Ectodermal cell (in vitro differentiated cells): ENCODE results near the gene NHP2.

Source experiments
- H3K27ac ChIP-seq: 2 replicates; pipeline ENCODE4 v1.7.0; 2013; ENCODE audit warnings: mild to moderate bottlenecking, low read depth, low read length; ENCODE audit not compliant: insufficient read depth, poor library complexity, severe bottlenecking
- H3K27me3 ChIP-seq: 2 replicates; pipeline ENCODE4 v1.7.0; 2013; ENCODE audit warnings: mild to moderate bottlenecking, low read length; ENCODE audit not compliant: insufficient read depth, control insufficient read depth, poor library complexity, severe bottlenecking
- H3K36me3 ChIP-seq: one replicate; pipeline ENCODE4 v1.7.0; 2013; ENCODE audit warnings: low read length; ENCODE audit not compliant: control insufficient read depth, insufficient read depth
- H3K4me1 ChIP-seq: one replicate; pipeline ENCODE4 v1.7.0; 2013; ENCODE audit warnings: low read length; ENCODE audit not compliant: control insufficient read depth, insufficient read depth
- H3K4me3 ChIP-seq: 2 replicates; pipeline ENCODE4 v1.7.0; 2013; ENCODE audit warnings: low read depth, low read length, control low read depth; ENCODE audit not compliant: insufficient read depth
- H3K9me3 ChIP-seq: 2 replicates; pipeline ENCODE4 v1.7.0; 2013; ENCODE audit warnings: mild to moderate bottlenecking, low read length, moderate library complexity; ENCODE audit not compliant: control insufficient read depth
- WGBS, 2 experiments: methylation state at CpG; one replicate each; pipeline ENCODE4 v1.1.7; 2013; ENCODE audit warnings: missing lambda C conversion rate in 2 of 2; 5-methylcytosine and 5-hydroxymethylcytosine counted together

Gene NHP2

DNA sequence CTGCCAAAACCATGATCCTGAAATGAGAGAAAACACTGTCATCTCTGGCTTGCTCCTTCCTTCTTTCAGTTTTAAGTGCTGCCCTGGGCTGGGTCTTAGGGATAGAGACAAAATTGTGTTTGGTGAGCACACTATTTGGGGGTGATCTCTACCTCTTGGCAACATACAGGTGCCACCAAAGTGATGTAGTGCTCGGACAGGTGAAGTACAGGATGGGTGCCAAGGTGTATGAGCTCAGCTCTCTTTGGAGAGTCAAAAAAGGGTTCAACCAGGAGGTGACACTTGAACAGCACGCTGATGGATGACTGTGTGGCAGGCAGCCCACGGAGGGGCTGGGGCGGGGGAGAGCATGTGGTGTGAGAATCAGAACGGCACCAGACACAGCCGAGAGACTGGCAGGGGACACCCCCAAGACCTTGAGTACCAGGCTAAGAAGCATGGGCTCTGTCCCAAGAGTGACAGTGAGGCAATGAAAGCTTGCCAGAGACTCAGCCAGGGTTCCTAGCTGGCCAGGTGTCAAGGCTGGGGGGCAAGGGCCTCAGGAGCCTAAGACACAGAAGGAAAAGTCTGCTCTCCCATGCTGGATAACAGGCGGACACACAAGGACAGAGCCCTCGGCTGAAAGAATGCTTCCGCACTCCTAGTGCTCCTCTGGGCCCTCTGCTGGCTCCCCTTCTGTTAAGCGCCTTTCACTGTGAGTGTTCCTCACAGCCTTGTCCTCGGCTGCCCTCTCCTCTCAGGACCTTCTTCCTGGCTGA lies 2.5 kb downstream of the NHP2 start:
- H3K9me3 ChIP-seq, result no peaks in the 10 kb centered on the region
- H3K27me3 ChIP-seq, result no peaks in the 10 kb centered on the region
- H3K4me3 ChIP-seq, result no peak overlapping the region
- peaks cover 9% of the 10 kb centered on the region for H3K4me1 ChIP-seq
- H3K27ac ChIP-seq, result no peak overlapping the region
- 85 to 87% methylated on average over 11 of the region's 11 CpGs for WGBS, 2 experiments
- peaks cover 40% of the 10 kb centered on the region for H3K36me3 ChIP-seq

DNA sequence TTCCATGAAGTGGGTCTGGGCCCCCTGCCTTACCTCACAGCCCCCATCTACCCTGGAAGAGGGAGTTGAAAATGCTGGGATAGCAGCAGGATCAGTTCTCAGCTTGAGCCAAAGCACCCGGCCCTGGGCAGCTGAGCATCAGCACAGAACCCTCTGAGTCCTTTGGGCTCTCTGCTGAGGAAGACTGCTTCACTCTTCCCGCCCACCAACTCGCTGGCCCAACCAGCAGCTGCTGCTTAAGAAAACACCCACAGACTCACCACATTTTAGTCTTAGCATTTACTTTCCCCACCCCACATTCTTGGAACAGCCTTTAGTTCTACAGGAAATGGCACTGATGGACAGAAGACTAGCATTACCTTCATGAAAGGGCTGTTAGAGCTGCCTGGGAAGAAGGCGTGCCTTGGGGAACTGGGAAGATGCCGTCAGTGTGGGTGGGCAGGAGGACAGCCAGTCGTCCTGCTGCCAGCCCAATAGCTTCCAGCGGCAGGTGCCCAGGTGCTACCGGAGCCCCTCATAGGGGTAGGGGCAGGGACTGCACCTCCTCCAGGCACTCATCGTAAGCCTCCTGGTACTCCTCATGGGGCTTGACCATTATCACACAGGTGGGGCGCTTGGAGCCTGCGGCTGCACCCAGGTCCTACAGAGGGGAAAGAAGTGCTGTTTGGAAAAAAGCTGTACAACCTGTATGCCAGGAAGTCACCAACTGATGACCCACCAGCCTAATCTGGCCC lies 4.3 kb downstream of the NHP2 start:
- Histone ChIP-seq H3K4me1 (peaks cover 9% of the 10 kb centered on the region), H3K9me3 (no peaks in the 10 kb centered on the region), H3K36me3 (peaks cover 40% of the 10 kb centered on the region), H3K27ac (no peak overlapping the region), H3K4me3 (no peak overlapping the region), H3K27me3 (no peaks in the 10 kb centered on the region)
- 93 to 94% methylated on average over 11 of the region's 11 CpGs for WGBS, 2 experiments

DNA sequence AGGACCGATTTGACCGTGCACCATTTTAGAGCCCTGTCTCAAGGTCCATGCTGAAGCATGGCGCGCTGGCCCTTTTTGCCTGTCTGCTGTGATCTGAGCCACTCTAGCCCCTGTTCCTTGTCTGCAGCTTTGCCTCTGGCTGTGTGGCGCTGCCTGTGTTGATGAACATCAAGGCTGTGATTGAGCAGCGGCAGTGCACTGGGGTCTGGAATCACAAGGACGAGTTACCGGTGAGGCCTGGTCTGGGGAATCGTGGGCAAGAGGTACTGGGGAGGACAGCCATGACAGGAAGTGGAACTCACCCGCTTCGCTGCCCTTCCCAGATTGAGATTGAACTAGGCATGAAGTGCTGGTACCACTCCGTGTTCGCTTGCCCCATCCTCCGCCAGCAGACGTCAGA lies 6.3 kb downstream of the NHP2 start:
- Histone ChIP-seq H3K4me3 (no peak overlapping the region), H3K4me1 (peaks cover 2% of the 10 kb centered on the region), H3K27me3 (no peaks in the 10 kb centered on the region), H3K36me3 (peaks cover 40% of the 10 kb centered on the region), H3K27ac (no peak overlapping the region), H3K9me3 (no peaks in the 10 kb centered on the region)
- 90% methylated on average over 15 of the region's 15 CpGs for WGBS, 2 experiments

DNA sequence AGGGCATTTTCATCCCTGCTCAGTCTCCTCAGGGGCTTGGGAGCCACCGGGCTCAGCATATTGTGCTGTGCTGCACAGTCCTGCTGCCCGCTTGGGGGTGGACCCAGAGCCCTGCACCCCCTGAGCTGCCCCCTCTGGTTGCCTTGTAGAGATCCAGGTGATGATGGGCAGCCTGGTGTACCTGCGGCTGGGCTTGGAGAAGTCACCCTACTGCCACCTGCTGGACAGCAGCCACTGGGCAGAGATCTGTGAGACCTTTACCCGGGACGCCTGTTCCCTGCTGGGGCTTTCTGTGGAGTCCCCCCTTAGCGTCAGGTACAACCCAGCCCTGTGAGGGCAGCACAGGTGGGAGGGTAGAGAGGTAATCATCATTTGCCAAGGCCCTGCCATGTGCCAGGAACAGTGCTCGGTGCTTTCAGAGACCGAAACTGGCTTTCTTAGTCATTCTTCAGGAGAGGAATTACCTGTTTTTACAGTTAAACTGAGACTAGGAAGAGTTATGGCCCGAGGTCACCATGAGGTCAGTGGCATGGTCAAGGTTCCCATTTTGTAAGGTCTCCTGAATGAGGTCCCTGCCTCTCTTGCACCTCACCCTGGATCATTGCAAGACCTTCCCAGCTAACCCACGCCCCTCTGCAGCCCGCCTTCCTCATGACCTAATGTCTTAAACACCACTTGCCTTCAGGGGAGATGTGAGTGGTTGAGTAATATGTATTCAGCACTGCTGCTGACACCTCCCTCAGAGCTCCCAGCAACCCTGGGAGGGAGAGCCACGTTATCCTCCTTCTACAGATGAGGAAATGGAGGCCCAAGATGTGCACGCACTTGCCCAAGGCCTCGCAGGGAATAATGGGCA lies 7.5 kb downstream of the NHP2 start:
- no peaks in the 10 kb centered on the region for H3K9me3 ChIP-seq
- no peaks in the 10 kb centered on the region for H3K4me1 ChIP-seq
- H3K27me3 ChIP-seq, result no peaks in the 10 kb centered on the region
- 71 to 73% methylated on average over 14 of the region's 14 CpGs for WGBS, 2 experiments
- H3K27ac ChIP-seq, result no peak overlapping the region
- no peak overlapping the region for H3K4me3 ChIP-seq
- peaks cover 35% of the 10 kb centered on the region for H3K36me3 ChIP-seq

DNA sequence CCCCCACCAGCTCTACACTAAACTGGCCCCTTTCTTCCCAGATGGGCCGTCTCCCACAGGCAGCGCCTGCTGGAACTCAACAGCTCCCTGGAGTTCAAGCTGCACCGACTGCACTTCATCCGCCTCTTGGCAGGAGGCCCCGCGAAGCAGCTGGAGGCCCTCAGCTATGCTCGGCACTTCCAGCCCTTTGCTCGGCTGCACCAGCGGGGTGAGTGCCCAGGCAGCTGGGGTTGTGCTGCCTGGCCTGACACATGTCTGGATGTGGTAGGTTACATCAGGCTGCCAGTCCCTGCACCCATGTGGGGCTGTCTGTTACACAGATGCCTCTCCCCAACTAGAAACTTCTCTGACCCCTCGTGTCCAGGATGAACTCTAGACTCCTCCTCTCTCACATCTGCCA lies 9.8 kb downstream of the NHP2 start:
- Histone ChIP-seq H3K9me3 (no peaks in the 10 kb centered on the region), H3K36me3 (peaks cover 25% of the 10 kb centered on the region), H3K27ac (no peak overlapping the region), H3K27me3 (no peaks in the 10 kb centered on the region), H3K4me3 (no peak overlapping the region), H3K4me1 (no peaks in the 10 kb centered on the region)
- 90 to 93% methylated on average over 10 of the region's 10 CpGs for WGBS, 2 experiments

DNA sequence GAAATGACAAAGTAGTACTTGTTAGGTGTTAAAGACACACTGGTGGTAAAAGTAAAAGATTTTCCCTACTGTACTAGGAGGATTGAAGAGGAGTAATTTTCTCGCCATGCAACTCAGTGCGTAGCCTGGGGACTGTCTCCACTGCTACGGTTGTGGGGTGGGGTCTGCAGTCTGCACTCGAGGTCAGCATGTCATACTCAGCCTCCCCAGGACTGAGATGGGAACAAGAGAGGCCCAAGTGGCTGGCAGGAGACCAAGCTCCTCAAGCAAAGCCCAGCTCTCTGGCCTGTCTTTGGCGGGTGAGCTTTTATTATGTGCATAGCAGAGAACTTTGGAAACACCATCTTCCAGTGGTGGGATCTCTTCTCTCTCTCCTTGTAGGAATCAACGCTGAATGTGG lies 10.4 kb downstream of the NHP2 start:
- WGBS, 2 experiments, result 93 to 95% methylated on average over 6 of the region's 6 CpGs
- H3K27ac ChIP-seq, result no peak overlapping the region
- H3K4me3 ChIP-seq, result no peak overlapping the region
- H3K27me3 ChIP-seq, result no peaks in the 10 kb centered on the region
- H3K4me1 ChIP-seq, result no peaks in the 10 kb centered on the region
- H3K36me3 ChIP-seq, result peaks cover 19% of the 10 kb centered on the region
- no peaks in the 10 kb centered on the region for H3K9me3 ChIP-seq

DNA sequence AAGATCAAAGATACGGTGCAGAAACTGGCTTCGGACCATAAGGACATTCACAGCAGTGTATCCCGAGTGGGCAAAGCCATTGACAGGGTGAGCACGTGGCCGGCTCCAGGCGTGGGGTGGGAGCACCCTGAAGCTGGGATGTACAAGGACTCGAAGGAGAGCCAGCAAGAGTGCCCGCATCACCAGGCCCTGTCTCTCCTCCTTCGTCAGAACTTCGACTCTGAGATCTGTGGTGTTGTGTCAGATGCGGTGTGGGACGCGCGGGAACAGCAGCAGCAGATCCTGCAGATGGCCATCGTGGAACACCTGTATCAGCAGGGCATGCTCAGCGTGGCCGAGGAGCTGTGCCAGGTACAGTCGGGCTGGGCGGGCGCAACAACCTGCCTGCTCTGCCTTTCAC lies 11.0 kb downstream of the NHP2 start:
- Histone ChIP-seq H3K4me1 (no peaks in the 10 kb centered on the region), H3K9me3 (no peaks in the 10 kb centered on the region), H3K27me3 (no peaks in the 10 kb centered on the region), H3K4me3 (no peak overlapping the region), H3K36me3 (peaks cover 12% of the 10 kb centered on the region), H3K27ac (no peak overlapping the region)
- 94 to 95% methylated on average over 20 of the region's 20 CpGs for WGBS, 2 experiments

DNA sequence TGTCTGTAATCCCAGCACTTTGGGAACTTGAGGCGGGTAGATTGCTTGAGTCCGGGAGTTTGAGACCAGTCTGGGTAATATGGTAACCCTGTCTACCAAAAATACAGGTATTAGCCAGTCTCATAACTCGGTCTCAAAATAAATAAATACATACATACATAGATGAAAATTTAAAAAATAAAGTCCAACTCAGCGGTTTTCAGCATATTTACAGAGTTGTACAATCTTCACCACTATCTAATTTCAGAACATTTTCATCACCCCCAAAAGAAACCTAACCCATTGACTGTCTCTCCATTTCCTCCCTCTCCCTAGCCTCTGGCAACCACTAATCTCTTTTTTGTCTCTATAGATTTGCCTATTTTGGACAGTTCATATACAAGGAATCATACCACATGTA lies 12.1 kb downstream of the NHP2 start:
- Histone ChIP-seq H3K9me3 (no peaks in the 10 kb centered on the region), H3K27me3 (no peaks in the 10 kb centered on the region), H3K36me3 (peaks cover 2% of the 10 kb centered on the region), H3K4me1 (no peaks in the 10 kb centered on the region), H3K4me3 (no peak overlapping the region), H3K27ac (no peak overlapping the region)
- WGBS, 2 experiments, result 90 to 97% methylated on average over 4 of the region's 4 CpGs

DNA sequence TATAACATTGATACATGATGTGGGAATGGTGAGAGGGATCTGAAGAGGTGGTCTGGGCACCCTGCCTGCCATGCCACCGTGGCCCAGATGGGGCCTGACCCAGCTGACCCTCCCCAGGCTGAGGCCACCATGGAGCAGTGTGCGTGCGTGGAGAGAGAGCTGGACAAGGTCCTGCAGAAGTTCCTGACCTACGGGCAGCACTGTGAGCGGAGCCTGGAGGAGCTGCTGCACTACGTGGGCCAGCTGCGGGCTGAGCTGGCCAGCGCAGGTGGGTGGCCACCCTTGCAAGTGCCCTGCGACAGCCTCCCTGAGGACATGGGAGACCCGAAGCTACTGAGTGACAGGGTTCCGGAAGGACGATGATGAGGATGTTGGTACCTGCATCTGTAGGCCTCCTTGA lies 15.7 kb downstream of the NHP2 start:
- H3K27ac ChIP-seq, result no peak overlapping the region
- no peaks in the 10 kb centered on the region for H3K4me1 ChIP-seq
- H3K4me3 ChIP-seq, result no peak overlapping the region
- H3K27me3 ChIP-seq, result no peaks in the 10 kb centered on the region
- no peaks in the 10 kb centered on the region for H3K36me3 ChIP-seq
- WGBS, 2 experiments, result 95 to 97% methylated on average over 12 of the region's 12 CpGs
- H3K9me3 ChIP-seq, result no peaks in the 10 kb centered on the region

DNA sequence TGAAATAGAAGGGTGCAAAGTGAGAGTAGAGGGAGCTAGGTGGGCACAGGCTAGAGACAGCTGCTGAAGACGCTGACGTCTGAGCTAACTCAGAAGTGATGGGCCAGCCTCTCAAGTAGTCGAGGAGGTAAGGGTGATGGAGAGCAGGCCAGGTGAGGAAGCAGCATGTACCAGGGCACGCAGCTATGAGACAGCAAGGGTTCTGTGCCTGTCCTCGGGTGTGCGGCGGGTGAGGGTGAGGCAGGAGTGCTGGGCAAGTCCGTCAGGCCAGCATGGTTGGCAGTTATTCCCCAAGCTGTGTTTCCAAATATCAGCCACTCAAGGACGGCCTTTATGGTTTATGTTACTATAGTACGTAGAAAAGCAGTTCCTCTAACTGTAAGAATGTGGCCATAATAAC lies 16.7 kb downstream of the NHP2 start:
- Histone ChIP-seq H3K27me3 (no peaks in the 10 kb centered on the region), H3K4me3 (no peak overlapping the region), H3K9me3 (no peaks in the 10 kb centered on the region), H3K36me3 (no peaks in the 10 kb centered on the region), H3K4me1 (no peaks in the 10 kb centered on the region), H3K27ac (no peak overlapping the region)
- WGBS, 2 experiments, result 93% methylated on average over 10 of the region's 10 CpGs
